Thyroid gland (tissue), 4 donors: ENCODE results near the gene TM4SF1.

Source experiments
- CTCF ChIP-seq, 6 experiments: fragments of 200-600 bp in 3 of 6; fragments of 450-650 bp in 3 of 6; sonication (generic) in 3 of 6; IDR thresholded peaks; one replicate each; pipeline ENCODE4 v1.5.1; 2016 to 2019; ENCODE audit warnings: antibody characterized with exemption in 6 of 6, mild to moderate bottlenecking in 2 of 6, inconsistent platforms in 1 of 6, moderate library complexity in 1 of 6
- POLR2A ChIP-seq, 2 donors: fragments of 450-650 bp; IDR thresholded peaks; one replicate each; pipeline ENCODE4 v1.6.1; 2017; ENCODE audit warnings: antibody characterized with exemption in 2 of 2, mild to moderate bottlenecking in 2 of 2, moderate library complexity in 1 of 2

- TF ChIP-seq CTCF (IDR thresholded peaks at IDR 0.05) (no peak), POLR2A (IDR thresholded peaks at IDR 0.05) (no peak)
Measured at GRCh38 chr3:149374391-149374790, 3.1 kb downstream of the TM4SF1 start.
